GM12875 (cell line): ENCODE measurements around the gene NTNG1.
"Not testable (repeated sequence)": the region's sequence is repeated elsewhere in the genome, so short reads cannot be mapped to it uniquely, and the experiment has no call there.

Source experiments
- H3K4me3 ChIP-seq: one replicate; pipeline ENCODE4 v1.5.1; 2011; ENCODE audit warnings: low read depth, low read length, control low read depth
- TF ChIP-seq, protein P1 (sequence below): IDR thresholded peaks from 2 replicates; pipeline ENCODE4 v1.5.1; 2011; ENCODE audit warnings: low read depth, mild to moderate bottlenecking, control low read depth, inconsistent platforms, low read length, moderate library complexity, borderline replicate concordance; ENCODE audit not compliant: insufficient read depth

Gene NTNG1

DNA sequence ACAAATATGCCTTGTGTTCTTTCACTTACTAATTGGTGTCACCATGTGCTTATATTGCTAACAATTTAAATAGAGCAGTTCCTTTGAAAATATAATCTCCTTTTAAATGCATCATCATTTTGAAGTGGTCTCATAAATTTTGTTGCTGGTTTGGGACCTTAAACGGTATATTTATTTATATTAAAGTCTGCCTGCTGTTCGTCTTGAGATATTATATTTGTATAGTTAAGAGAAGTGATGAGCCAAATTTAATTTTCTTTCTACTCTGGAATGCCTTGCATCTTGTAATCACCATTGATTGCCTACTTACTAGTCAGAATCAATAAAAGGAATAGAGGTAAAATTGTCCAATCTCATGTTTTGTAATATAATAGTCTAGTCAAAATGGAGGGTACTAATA is 91.6 kb downstream of the NTNG1 start:
- TF ChIP-seq, protein P1, sequence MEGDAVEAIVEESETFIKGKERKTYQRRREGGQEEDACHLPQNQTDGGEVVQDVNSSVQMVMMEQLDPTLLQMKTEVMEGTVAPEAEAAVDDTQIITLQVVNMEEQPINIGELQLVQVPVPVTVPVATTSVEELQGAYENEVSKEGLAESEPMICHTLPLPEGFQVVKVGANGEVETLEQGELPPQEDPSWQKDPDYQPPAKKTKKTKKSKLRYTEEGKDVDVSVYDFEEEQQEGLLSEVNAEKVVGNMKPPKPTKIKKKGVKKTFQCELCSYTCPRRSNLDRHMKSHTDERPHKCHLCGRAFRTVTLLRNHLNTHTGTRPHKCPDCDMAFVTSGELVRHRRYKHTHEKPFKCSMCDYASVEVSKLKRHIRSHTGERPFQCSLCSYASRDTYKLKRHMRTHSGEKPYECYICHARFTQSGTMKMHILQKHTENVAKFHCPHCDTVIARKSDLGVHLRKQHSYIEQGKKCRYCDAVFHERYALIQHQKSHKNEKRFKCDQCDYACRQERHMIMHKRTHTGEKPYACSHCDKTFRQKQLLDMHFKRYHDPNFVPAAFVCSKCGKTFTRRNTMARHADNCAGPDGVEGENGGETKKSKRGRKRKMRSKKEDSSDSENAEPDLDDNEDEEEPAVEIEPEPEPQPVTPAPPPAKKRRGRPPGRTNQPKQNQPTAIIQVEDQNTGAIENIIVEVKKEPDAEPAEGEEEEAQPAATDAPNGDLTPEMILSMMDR, result no peak
- no peak overlapping the region for H3K4me3 ChIP-seq

- H3K4me3 ChIP-seq, result not testable (repeated sequence)
Observed at GRCh38 chr1:107236760-107237159, 95.9 kb downstream of the NTNG1 start.

DNA sequence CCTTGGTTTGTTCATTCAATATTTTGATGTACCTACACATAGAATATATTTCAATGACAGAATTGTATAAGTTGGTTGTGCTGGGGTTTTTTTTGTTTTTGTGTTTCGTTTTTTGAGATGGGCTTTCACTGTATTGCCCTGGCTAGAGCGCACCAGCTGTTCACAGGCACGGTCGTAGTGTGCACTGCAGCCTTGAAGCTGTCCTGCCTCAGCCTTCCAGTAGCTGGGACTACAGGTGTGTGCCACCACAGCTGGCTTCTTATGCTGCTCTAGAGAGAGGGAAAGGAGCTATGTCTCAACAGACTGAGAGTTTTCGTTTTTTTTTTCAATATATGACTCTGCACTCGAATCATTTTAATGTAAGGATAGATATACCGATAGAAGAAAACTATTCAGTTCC is 102.6 kb downstream of the NTNG1 start:
- TF ChIP-seq, protein P1, result no peak
- H3K4me3 ChIP-seq, result no peak overlapping the region

GRCh38 chr1:107244709-107245500 is 104.1 kb downstream of the NTNG1 start:
- TF ChIP-seq, protein P1, result no peak
- no peak overlapping the region for H3K4me3 ChIP-seq

- TF ChIP-seq, protein P1, result no peak
- no peak overlapping the region for H3K4me3 ChIP-seq
Observed at GRCh38 chr1:107246775-107247345, 106.0 kb downstream of the NTNG1 start.

- H3K4me3 ChIP-seq, result no peak overlapping the region
- TF ChIP-seq, protein P1, result no peak
Observed at GRCh38 chr1:107247679-107248078, 106.8 kb downstream of the NTNG1 start.

GRCh38 chr1:107250169-107250568 is 109.3 kb downstream of the NTNG1 start:
- H3K4me3 ChIP-seq, result no peak overlapping the region
- TF ChIP-seq, protein P1, result no peak
